Right ventricle myocardium inferior (tissue), 1 donor: Measurements from ENCODE around the gene DPM3. TPM values are rescaled to one million over a fixed set of nuclear protein-coding genes. Genes with fewer than 3 reads are reported as not detected.
A peak's percentile ranks its signal among the peaks of the same experiment; 100 is the strongest.
"Not testable (repeated sequence)": the region's sequence is repeated elsewhere in the genome, so short reads cannot be mapped to it uniquely, and the experiment has no call there.

Experiments used
- ATAC-seq: fragments of 200-7000 bp; cut with Tn5 transposase; one replicate; pipeline ENCODE4 v1.9.1; 2020; ENCODE audit warnings: mild to moderate bottlenecking, moderate library complexity
- DNase-seq: peaks from one replicate; pipeline ENCODE4 v3.0.0; 2021; ENCODE audit errors: missing footprints
- intact Hi-C: fragments of 100-400 bp; cut with DNase I; formaldehyde crosslinking; loops from one replicate; pipeline ENCODE4 v1.11.0; 2022
- total RNA-seq: library from RNA; stranded (reverse); fragmentation: NEBNext Ultra II Directional; extraction: Animal tissue kit (Norgen Biotek cat#: 25700); gene quantifications from one replicate; pipeline ENCODE4 v1.2.1, GENCODE V29; 2021
- donor health status: DM: no; HTN: yes; CAD: no; lungs with severe emphysema.

DPM3 gene
- total RNA-seq, 1 donor from 2014 or later = 55.7 TPM

- DNase-seq (peak; percentile 81), ATAC-seq (peak; percentile 4)
- intact Hi-C loops = no loop called here
Observed at GRCh38 chr1:155131285-155131684, 9.0 kb downstream of the DPM3 start.

GRCh38 chr1:155130272-155131006 is 9.9 kb downstream of the DPM3 start:
- ATAC-seq (no peak), DNase-seq (no peak)
- intact Hi-C loops = no loop called here

- DNase-seq = no peak
- intact Hi-C loops = loop anchor here (2.0 kb wide), 1 partner anchor 38 kb away; no protein-coding TSS in a partner anchor
- ATAC-seq = peak; percentile 17
Observed at GRCh38 chr1:155128755-155129473, 11.4 kb downstream of the DPM3 start.

GRCh38 chr1:155127967-155128754 is 12.2 kb downstream of the DPM3 start:
- ATAC-seq = no peak
- intact Hi-C loops = loop anchor here (2.0 kb wide), 2 partner anchors 33 to 39 kb away; no protein-coding TSS in a partner anchor
- no peak for DNase-seq

- intact Hi-C loops = loop anchor here (2.0 kb wide), 1 partner anchor 33 kb away; no protein-coding TSS in a partner anchor
- DNase-seq (peak; percentile 82), ATAC-seq (peak; percentile 66)
Observed at GRCh38 chr1:155127105-155127966, 13.0 kb downstream of the DPM3 start, which contains the start of gene EFNA1. Gene EFNA1, plus strand, starts transcription at chr1:155127876. Its CDS starts 102 bp downstream, at chr1:155127978.

- intact Hi-C loops = loop anchor here (2.0 kb wide), 1 partner anchor 32 kb away; no protein-coding TSS in a partner anchor
- no peak for DNase-seq
- peak; percentile 0 for ATAC-seq
Observed at GRCh38 chr1:155126556-155127104, 13.7 kb downstream of the DPM3 start.

- ATAC-seq (peak; percentile 21), DNase-seq (peak; percentile 76)
- intact Hi-C loops = loop anchor here (2.0 kb wide), 1 partner anchor 31 kb away; no protein-coding TSS in a partner anchor
Observed at GRCh38 chr1:155125946-155126555, 14.3 kb downstream of the DPM3 start.

- ATAC-seq (no peak), DNase-seq (no peak)
- intact Hi-C loops = no loop called here
Observed at GRCh38 chr1:155125511-155125945, 14.8 kb downstream of the DPM3 start.

GRCh38 chr1:155124503-155125463 is 15.5 kb downstream of the DPM3 start:
- ATAC-seq (no peak), DNase-seq (no peak)
- intact Hi-C loops = no loop called here

GRCh38 chr1:155123801-155124200 is 16.5 kb downstream of the DPM3 start:
- intact Hi-C loops = no loop called here
- DNase-seq (no peak), ATAC-seq (no peak)

- intact Hi-C loops = no loop called here
Observed at GRCh38 chr1:155122308-155122707, 18.0 kb downstream of the DPM3 start.

GRCh38 chr1:155121249-155121648 is 19.1 kb downstream of the DPM3 start:
- intact Hi-C loops = no loop called here
- DNase-seq (no peak), ATAC-seq (no peak)

More at GRCh38 chr1:155122308-155122707, 18.0 kb downstream of the DPM3 start:
- DNase-seq (no peak), ATAC-seq (no peak)

- DNase-seq (no peak), ATAC-seq (no peak)
- intact Hi-C loops = no loop called here
Observed at GRCh38 chr1:155120253-155120652, 20.1 kb downstream of the DPM3 start.

GRCh38 chr1:155118090-155118489 is 22.2 kb downstream of the DPM3 start:
- intact Hi-C loops = not testable (repeated sequence)

GRCh38 chr1:155117610-155118009 is 22.7 kb downstream of the DPM3 start:
- no peak for ATAC-seq
- intact Hi-C loops = no loop called here
- no peak for DNase-seq

More at GRCh38 chr1:155118090-155118489, 22.2 kb downstream of the DPM3 start:
- DNase-seq, ATAC-seq: not testable (repeated sequence)

- ATAC-seq (no peak), DNase-seq (no peak)
- intact Hi-C loops = no loop called here
Observed at GRCh38 chr1:155116113-155116764, 24.1 kb downstream of the DPM3 start.
